ENCODE results near the gene NUP35. TPM values are rescaled to one million over a fixed set of nuclear protein-coding genes. Genes with fewer than 3 reads are reported as not detected.
"Not testable (repeated sequence)": the region's sequence is repeated elsewhere in the genome, so short reads cannot be mapped to it uniquely, and the experiment has no call there.

The NUP35 gene
- total and polyA plus RNA-seq, 2 of the 8 experiments (the other 6 are each of a cell fraction or from before 2014, with no cell fraction given): 30.7 to 48.7 TPM

GRCh38 chr2:183153967-183154366 lies 29.7 kb downstream of the NUP35 start (continued):
- TF ChIP-seq NANOG (IDR thresholded peaks at IDR 0.05; ENCODE audit: insufficient read depth, low read depth, low read length, poor library complexity, severe bottlenecking): no peak
- TF ChIP-seq SIX5 (IDR thresholded peaks at IDR 0.05; ENCODE audit: low read depth, low read length): no peak
- no peak for TF ChIP-seq GABPA (IDR thresholded peaks at IDR 0.05; ENCODE audit: borderline replicate concordance, insufficient read depth, low read length)
- TF ChIP-seq GTF2F1 (IDR thresholded peaks at IDR 0.05; ENCODE audit: borderline replicate concordance, low read depth, low read length): no peak

GRCh38 chr2:183154772-183155171 lies 30.5 kb downstream of the NUP35 start:
- not testable (repeated sequence) for H3K4ac ChIP-seq (replicated peaks; ENCODE audit: insufficient read length, low read depth, low read length); H3K4me1 ChIP-seq (replicated peaks in 1 of 4; ENCODE audit: control insufficient read depth in 3 of 4, insufficient read depth in 4 of 4, low read length in 3 of 4); H3K23me2 ChIP-seq (ENCODE audit: low read depth, low read length); H2BK20ac ChIP-seq (ENCODE audit: low read length); H4K8ac ChIP-seq (ENCODE audit: extremely low read depth, insufficient read depth, low read length); H3K4me3 ChIP-seq (ENCODE audit: extremely low read depth in 1 of 4, insufficient read depth in 2 of 4, low read depth in 3 of 4, low read length in 4 of 4); H3K14ac ChIP-seq (ENCODE audit: insufficient read length); H3K9ac ChIP-seq (replicated peaks in 1 of 4; ENCODE audit: extremely low read depth in 1 of 4, low read depth in 3 of 4, low read length in 3 of 4); H2BK5ac ChIP-seq (ENCODE audit: low read depth, low read length); H3K27me3 ChIP-seq (replicated peaks in 1 of 4; ENCODE audit: control insufficient read depth in 3 of 4, extremely low read depth in 1 of 4, insufficient read depth in 3 of 4, low read length in 3 of 4); FAIRE-seq; H3K79me1 ChIP-seq (ENCODE audit: low read depth, low read length); DNase-seq (ENCODE audit: low read depth in 1 of 2, low spot score in 2 of 2); H4K20me1 ChIP-seq (replicated peaks in 1 of 2; ENCODE audit: control insufficient read depth in 1 of 2, insufficient read depth in 2 of 2, low read length in 2 of 2); H4K5ac ChIP-seq (ENCODE audit: insufficient read length, low read depth, low read length); H2AK5ac ChIP-seq (ENCODE audit: low read depth, low read length); H2BK12ac ChIP-seq (ENCODE audit: low read depth, low read length); H4K91ac ChIP-seq (replicated peaks; ENCODE audit: insufficient read length, low read length); H3K9me3 ChIP-seq (ENCODE audit: insufficient read depth in 2 of 2, low read depth in 1 of 2, low read length in 1 of 2); H3K4me2 ChIP-seq (ENCODE audit: insufficient read depth in 1 of 2, low read depth in 2 of 2, low read length in 2 of 2); H2BK15ac ChIP-seq (ENCODE audit: low read length); H3K56ac ChIP-seq (replicated peaks; ENCODE audit: insufficient read length, low read depth, low read length); H2AFZ ChIP-seq (ENCODE audit: low read length); H2BK120ac ChIP-seq (replicated peaks; ENCODE audit: low read depth, low read length); H3K23ac ChIP-seq (ENCODE audit: insufficient read length); H3K27ac ChIP-seq (ENCODE audit: low read depth, low read length); H3K18ac ChIP-seq (ENCODE audit: extremely low read depth, low read length)
- Histone ChIP-seq H3K36me3 (ENCODE audit: control insufficient read depth in 2 of 4, insufficient read depth in 4 of 4, low read length in 3 of 4) (peaks cover 0 to 52% (median 23%) of the 10 kb centered on the region in 4 experiments; a peak in 5 of 8 replicates), H3K79me2 (ENCODE audit: control insufficient read depth in 1 of 2, insufficient read depth in 2 of 2, low read length in 2 of 2) (peaks cover 0 to 22% of the 10 kb centered on the region in 2 experiments; a peak in 2 of 4 replicates)
- POLR2A ChIA-PET (ENCODE audit: partially characterized antibody): interaction anchor here (1.0 kb wide), 2 partner anchors 14 to 26 kb away, joined by 3 read pairs; no protein-coding TSS in a partner anchor
- 91% methylated on average over 4 of the region's 4 CpGs; no CpG with 5 or more reads in 1 of the 2 experiments for WGBS, 2 experiments (ENCODE audit: extremely low coverage in 1 of 2, insufficient coverage in 1 of 2, insufficient read length in 1 of 2, insufficient replicate concordance in 2 of 2, low coverage in 1 of 2, low lambda C conversion rate in 2 of 2, missing lambda C conversion rate in 1 of 2)
- CTCF ChIA-PET (ENCODE audit: partially characterized antibody): interaction anchor here (0.6 to 1.6 kb wide), 3 partner anchors 18 to 1995 kb away, joined by 3 to 4 read pairs (median 3); no protein-coding TSS in a partner anchor

All from H1 (cell line).